GM11168 (cell line): ENCODE results near the gene ELAVL2.

Experiments used
- in situ Hi-C: fragments of 300-500 bp; cut with MboI; formaldehyde crosslinking; loops from one replicate; pipeline ENCODE4 v1.12.0; 2022; ENCODE audit warnings: low sequenced_read_pairs; ENCODE audit not compliant: unreplicated experiment

Gene ELAVL2

GRCh38 chr9:23822261-23823169 is 3.5 kb downstream of the ELAVL2 start:
- in situ Hi-C loops, result no loop called here

GRCh38 chr9:23821375-23822181 is 4.5 kb downstream of the ELAVL2 start:
- in situ Hi-C loops, result no loop called here

GRCh38 chr9:23820451-23821374 is 5.3 kb downstream of the ELAVL2 start:
- in situ Hi-C loops, result no loop called here

DNA sequence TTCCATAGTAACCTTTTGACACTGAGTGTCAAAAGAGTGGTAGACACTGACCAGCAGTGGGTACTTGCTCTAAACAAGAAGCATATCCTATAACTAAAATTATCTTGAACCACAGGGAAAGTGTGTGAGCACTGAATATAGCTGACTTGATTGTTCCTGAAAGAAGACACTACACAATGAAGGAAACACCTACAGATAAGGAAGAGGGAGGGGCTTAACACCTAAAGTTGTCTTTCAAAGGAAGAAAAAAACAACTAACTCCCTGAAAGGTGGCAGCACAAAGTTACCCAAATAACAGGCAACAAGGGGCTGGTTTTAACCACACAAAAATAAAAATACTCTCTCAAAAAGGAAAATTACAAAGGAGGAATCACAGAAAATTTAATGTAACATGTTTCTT is 6.6 kb downstream of the ELAVL2 start:
- in situ Hi-C loops, result no loop called here

GRCh38 chr9:23814243-23814642 is 11.8 kb downstream of the ELAVL2 start:
- in situ Hi-C loops, result no loop called here

DNA sequence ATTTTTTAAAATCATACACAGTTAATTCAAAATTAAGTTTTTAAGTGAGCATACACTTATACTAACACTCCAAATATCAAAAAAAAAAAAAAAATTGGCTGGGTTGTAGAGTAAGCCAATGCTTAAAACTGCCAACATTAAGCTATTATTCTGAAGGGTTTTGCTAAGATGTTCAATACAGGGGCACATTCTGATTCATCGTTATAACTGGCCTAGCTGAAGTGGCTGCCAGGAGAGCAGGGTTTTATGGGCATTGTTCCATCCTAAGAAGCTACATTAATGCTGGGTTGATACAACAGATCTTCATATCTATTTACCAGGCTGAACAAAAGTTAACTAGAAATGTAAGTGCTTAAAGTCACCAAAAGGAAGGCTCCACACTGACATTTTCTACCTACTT is 13.4 kb downstream of the ELAVL2 start:
- in situ Hi-C loops, result no loop called here

GRCh38 chr9:23811633-23812032 is 14.4 kb downstream of the ELAVL2 start:
- in situ Hi-C loops, result no loop called here

DNA sequence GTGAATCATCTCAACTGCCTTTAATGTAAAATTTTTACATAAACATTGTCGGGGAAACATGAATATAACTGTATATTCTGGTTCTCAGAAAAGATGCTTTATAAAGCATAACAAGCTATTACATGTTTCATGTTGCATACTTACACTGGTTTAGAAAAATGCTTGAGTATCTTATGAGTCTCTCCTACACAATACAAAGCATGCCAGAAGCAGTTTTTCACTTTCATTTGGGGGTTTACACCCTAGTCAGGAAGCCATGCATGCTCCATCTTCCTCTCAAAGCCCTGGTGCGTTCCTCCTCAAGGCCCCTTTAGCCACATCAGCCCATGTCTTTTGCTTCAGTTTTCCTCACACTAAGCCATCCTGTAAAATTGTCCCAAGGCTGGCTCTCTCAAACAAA is 22.8 kb downstream of the ELAVL2 start:
- in situ Hi-C loops, result no loop called here

- in situ Hi-C loops, result no loop called here
These were observed 24.5 kb downstream of the ELAVL2 start for GRCh38 chr9:23801523-23801922.

GRCh38 chr9:23799521-23799920 is 26.5 kb downstream of the ELAVL2 start:
- in situ Hi-C loops, result no loop called here

DNA sequence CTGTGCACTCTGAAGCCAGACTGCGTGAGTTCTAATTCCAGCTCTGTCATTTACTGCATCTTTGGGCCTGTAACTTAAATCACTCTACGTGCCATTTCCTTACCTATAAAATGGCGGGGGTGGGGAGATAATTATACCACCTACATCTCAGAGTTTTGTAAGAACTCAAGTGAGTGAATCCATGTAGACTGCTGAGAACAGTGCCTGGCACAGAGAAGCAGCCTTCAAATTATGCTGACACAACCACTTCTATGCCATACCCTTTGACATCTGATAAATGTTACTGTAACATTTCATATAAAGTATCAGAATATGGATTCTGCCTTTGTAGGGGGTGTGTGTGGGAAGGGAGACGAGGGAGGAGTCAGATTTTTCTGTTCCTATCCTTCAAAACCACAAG is 27.7 kb downstream of the ELAVL2 start:
- in situ Hi-C loops, result no loop called here

GRCh38 chr9:23796209-23796608 is 29.8 kb downstream of the ELAVL2 start:
- in situ Hi-C loops, result no loop called here

DNA sequence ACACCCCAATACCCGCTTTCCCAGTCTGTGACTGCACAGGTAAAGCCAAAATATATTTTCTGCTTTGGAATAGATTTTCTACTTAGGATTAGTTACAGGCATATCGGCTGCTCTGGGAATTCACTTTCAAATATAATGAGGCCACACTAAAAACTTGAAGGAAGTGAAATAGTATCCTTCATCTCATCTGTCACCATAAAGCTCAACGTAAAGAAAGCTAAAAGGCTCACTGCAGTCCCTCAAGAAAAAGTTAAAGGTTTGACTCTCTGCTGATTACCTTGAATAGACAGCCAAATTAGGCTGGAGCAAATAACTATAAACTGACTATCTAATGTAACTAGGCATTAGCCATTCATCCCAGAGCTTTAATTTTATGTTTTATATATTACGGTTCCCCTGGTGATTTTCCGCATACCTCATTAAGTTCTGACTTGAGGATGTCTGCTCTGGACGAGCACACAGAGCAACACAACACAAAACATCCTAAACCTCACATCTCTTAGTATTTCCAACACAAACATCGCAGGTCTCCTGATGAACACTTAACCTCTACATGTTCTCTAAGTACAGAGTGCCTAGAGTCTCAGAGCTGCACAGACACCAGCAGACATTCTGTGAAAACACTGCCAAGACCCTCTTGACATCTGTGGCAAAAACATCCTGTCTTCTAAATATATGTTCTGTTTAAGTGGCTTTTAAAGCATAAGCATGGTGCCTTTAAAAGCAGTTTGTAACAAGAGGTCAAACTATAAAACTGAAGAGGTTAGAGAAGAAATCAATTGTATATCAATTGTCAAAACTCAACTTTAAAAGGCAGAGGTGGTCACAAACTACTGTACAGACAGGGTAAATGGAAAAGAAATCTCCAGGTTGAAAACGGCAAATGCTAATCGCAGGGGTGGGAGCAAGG is 35.4 kb downstream of the ELAVL2 start:
- in situ Hi-C loops, result no loop called here

DNA sequence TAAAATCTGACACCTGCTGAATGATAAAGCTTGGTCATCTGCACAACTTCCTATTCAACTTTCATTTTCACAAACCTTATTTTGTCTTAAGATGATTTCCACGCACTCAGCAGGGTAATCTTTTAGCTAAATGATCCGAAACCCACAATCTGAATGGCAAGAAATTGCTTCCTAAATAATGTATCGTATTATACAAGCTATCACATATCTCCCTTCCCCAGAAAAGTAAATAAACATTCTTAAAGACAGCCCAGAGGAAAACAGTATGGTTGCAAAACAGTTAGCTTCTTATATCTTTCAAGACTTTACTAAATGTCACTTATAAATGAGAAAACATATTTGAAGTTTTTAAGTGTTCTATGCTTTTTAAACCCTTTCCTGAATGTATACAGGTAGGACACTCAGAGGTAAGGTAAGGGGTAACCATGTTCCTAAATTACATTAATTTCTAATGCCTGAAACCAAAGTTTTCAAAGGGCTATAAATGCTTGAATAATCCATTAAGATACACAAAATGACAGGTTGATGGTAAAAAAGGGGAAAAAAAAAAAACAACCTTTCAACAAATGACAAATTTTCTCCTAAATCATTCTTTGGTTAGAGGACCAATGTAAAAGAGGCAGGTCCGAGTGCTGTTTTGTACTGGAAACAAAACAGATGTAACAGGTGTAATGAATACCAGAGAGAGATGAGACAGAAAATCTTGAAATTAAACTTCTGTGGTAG is 36.3 kb downstream of the ELAVL2 start:
- in situ Hi-C loops, result no loop called here

DNA sequence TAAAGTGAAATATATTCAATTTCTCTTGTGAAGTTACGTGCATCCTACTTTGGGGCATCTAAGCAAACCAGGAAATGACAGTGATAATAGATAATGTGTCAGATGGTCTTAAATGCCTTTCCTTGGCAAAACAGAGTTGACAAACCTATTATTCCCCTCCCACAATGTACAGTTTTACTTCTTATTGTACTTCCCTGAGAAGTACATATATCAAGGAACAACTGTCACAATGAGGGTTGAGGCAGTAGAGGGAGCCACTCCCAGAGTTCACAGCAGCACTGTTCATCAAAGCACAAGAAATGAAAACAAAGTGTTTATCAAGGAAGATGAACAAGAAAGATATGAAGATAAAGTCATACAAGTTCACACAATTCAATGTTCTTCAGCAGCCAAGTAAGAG is 41.1 kb downstream of the ELAVL2 start:
- in situ Hi-C loops, result no loop called here

GRCh38 chr9:23783509-23783908 is 42.5 kb downstream of the ELAVL2 start:
- in situ Hi-C loops, result no loop called here

DNA sequence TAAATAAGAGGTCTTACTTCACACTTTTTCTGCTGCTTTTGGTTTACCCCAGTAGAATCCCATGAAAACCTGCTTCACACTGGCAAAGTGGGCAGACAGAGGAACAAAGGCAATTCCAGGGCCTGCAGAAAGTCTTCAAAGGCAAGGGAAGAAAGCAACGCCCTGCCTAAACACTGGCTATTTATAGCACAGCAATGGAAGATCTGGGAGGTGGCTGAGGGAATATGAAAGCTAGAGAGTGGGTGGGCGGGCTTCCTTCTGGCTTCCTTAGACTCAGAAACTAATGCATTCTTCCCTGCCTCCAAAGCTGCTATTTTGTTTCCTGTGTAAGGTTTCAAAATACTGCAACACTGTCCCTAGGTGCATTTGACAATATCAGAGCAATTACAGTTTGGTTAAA is 46.8 kb downstream of the ELAVL2 start:
- in situ Hi-C loops, result no loop called here

DNA sequence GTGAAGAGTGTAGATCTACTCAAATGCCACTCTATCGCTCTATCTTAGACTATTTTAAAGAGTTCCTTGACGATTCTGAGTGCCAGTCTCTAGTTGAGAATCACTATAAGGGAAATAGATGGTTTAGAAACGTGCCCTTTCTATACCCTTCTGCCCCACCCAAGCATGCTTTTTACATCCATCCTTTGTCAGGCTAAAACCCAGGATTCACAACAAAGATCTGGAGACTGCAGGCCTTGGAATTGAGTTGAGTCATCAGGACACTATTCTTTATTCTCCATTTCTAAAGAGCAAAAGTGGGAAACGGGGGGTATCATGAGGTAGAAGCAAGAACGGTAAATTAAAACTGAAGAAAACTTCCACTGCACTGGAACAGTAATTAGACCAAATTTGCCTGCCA is 48.7 kb downstream of the ELAVL2 start:
- in situ Hi-C loops, result no loop called here

DNA sequence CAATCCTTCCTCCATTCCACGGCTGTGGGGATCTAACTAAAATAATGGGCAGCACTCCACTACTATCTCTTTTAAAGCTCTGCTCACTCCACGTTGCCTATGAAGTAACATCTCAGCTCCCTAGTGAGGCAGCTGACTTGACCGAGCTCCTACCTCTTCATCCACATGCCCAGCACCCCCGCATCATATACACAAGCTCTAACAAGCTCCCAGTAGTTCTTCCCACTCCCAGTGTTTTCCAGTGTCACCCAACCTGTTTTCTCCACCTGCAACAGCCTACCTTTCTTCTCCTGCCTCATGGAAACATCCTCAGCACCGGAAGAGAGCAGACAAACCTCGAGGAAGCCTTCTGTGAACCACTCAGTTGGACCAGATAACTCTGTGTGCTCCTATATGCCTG is 50.5 kb downstream of the ELAVL2 start:
- in situ Hi-C loops, result no loop called here
